Nephron progenitor cell (in vitro differentiated cells): ENCODE measurements around the gene ADAM11.
A peak's percentile ranks its signal among the peaks of the same experiment; 100 is the strongest.

Source experiments
- DNase-seq: peaks from one replicate; pipeline ENCODE4 v3.0.0; 2021
- H3K27ac Mint-ChIP-seq: 2 replicates; pipeline ENCODE4 v1.8.0; 2021; ENCODE audit warnings: mild to moderate bottlenecking, moderate library complexity, mixed read lengths
- H3K27me3 Mint-ChIP-seq: 2 replicates; pipeline ENCODE4 v1.8.0; 2021; ENCODE audit warnings: mild to moderate bottlenecking, low read depth, mixed read lengths; ENCODE audit not compliant: poor library complexity
- H3K36me3 Mint-ChIP-seq: 2 replicates; pipeline ENCODE4 v1.8.0; 2021; ENCODE audit warnings: low read depth, mixed read lengths
- H3K4me1 Mint-ChIP-seq: 2 replicates; pipeline ENCODE4 v1.8.0; 2021; ENCODE audit warnings: mixed read lengths
- H3K4me3 Mint-ChIP-seq: 2 replicates; pipeline ENCODE4 v1.8.0; 2021; ENCODE audit warnings: mild to moderate bottlenecking, moderate library complexity, mixed read lengths
- H3K9me3 Mint-ChIP-seq: 2 replicates; pipeline ENCODE4 v1.8.0; 2021; ENCODE audit warnings: mild to moderate bottlenecking, moderate library complexity, mixed read lengths
- CTCF ChIP-seq: fragments of 200-600 bp; sonication (generic); IDR thresholded peaks from 2 replicates; pipeline ENCODE4 v1.5.0; 2021; ENCODE audit warnings: antibody characterized with exemption

The ADAM11 gene

GRCh38 chr17:44787271-44787940 lies 28.6 kb downstream of the ADAM11 start:
- H3K9me3 Mint-ChIP-seq = no peaks in the 10 kb centered on the region
- no peaks in the 10 kb centered on the region for H3K36me3 Mint-ChIP-seq
- H3K4me1 Mint-ChIP-seq = peaks cover 13% of the 10 kb centered on the region
- peak overlapping the region; percentile 54 for H3K27ac Mint-ChIP-seq
- TF ChIP-seq CTCF = no peak
- H3K4me3 Mint-ChIP-seq = no peak overlapping the region
- peaks cover 13% of the 10 kb centered on the region for H3K27me3 Mint-ChIP-seq
- no peak for DNase-seq

- H3K27me3 Mint-ChIP-seq = peaks cover 13% of the 10 kb centered on the region
- TF ChIP-seq CTCF = no peak
- no peaks in the 10 kb centered on the region for H3K36me3 Mint-ChIP-seq
- H3K9me3 Mint-ChIP-seq = no peaks in the 10 kb centered on the region
- H3K4me1 Mint-ChIP-seq = peaks cover 7% of the 10 kb centered on the region
- no peak overlapping the region for H3K27ac Mint-ChIP-seq
- no peak for DNase-seq
- H3K4me3 Mint-ChIP-seq = no peak overlapping the region
These were observed 29.4 kb downstream of the ADAM11 start for GRCh38 chr17:44788139-44788538.

GRCh38 chr17:44792276-44792675 lies 33.5 kb downstream of the ADAM11 start:
- no peaks in the 10 kb centered on the region for H3K9me3 Mint-ChIP-seq
- peaks cover 6% of the 10 kb centered on the region for H3K36me3 Mint-ChIP-seq
- no peak for DNase-seq
- H3K4me1 Mint-ChIP-seq = peaks cover 24% of the 10 kb centered on the region
- H3K27ac Mint-ChIP-seq = no peak overlapping the region
- peaks cover 7% of the 10 kb centered on the region for H3K27me3 Mint-ChIP-seq
- no peak overlapping the region for H3K4me3 Mint-ChIP-seq
- TF ChIP-seq CTCF = no peak

GRCh38 chr17:44793885-44794842 lies 35.4 kb downstream of the ADAM11 start:
- H3K27ac Mint-ChIP-seq = peak overlapping the region; percentile 94
- no peak for TF ChIP-seq CTCF
- H3K4me1 Mint-ChIP-seq = peaks cover 22% of the 10 kb centered on the region
- no peak for DNase-seq
- H3K9me3 Mint-ChIP-seq = no peaks in the 10 kb centered on the region
- no peak overlapping the region for H3K4me3 Mint-ChIP-seq
- H3K36me3 Mint-ChIP-seq = peaks cover 18% of the 10 kb centered on the region
- no peaks in the 10 kb centered on the region for H3K27me3 Mint-ChIP-seq

- Mint-ChIP-seq H3K27me3 (no peaks in the 10 kb centered on the region), H3K9me3 (no peaks in the 10 kb centered on the region), H3K4me3 (no peak overlapping the region), H3K4me1 (peaks cover 22% of the 10 kb centered on the region), H3K36me3 (peaks cover 26% of the 10 kb centered on the region), H3K27ac (peak overlapping the region; percentile 94)
- DNase-seq = no peak
- TF ChIP-seq CTCF = no peak
These were observed 36.1 kb downstream of the ADAM11 start for GRCh38 chr17:44794851-44795413.
